Measurements from ENCODE around the gene RBM47.

The RBM47 gene

DNA sequence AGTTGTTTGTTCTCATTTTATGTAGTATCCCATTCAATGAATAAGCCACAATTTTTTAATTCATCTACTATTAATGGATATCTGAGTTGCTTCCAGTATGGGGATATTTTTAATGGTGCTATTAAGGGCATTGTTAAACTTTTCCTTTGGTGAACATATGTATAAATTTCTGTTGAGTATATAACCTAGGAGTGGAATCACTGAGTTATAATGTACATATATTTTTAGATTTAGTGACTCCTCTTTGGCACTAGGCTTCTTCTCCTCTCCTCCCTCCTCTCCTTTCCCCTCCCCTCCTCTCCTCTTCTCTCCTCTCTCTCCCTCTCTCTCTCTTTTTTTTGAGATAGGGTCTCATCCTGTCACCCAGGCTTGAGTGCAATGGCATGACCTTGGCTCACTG is 26.4 kb downstream of the RBM47 start:
- Histone ChIP-seq H3K4me2 (ENCODE audit: low read length) (no peak overlapping the region), H3K36me3 (ENCODE audit: insufficient read depth, low read length) (no peaks in the 10 kb centered on the region), H3K9ac (ENCODE audit: low read depth, low read length) (no peak overlapping the region), H3K4me3 (ENCODE audit: low read length) (no peak overlapping the region), H3K27me3 (ENCODE audit: control insufficient read depth, insufficient read depth, low read length) (no peaks in the 10 kb centered on the region), H3K9me3 (replicated peaks; ENCODE audit: low read length) (no peaks in the 10 kb centered on the region), H3K4me1 (ENCODE audit: control insufficient read depth, insufficient read depth, low read length) (no peaks in the 10 kb centered on the region)

DNA sequence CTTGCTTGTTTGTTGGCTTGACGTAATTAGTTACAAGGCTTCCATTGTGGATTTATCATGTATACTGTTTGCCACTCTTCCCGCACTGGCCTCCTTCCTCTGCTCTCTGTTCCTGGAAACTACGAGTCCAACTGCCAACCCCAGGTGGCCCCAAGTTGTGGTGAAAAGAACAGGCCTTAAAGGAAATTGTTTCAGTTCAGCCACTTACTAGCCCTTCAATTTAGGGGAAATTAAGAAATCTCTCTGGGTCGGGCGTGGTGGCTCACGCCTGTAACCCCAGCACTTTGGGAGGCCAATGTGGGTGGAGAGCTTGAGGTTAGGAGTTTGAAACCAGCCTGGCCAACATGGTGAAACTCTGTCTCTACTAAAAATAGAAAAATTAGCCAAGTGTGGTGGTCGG is 28.0 kb downstream of the RBM47 start:
- no peak overlapping the region for H3K9ac ChIP-seq (ENCODE audit: low read depth, low read length)

DNA sequence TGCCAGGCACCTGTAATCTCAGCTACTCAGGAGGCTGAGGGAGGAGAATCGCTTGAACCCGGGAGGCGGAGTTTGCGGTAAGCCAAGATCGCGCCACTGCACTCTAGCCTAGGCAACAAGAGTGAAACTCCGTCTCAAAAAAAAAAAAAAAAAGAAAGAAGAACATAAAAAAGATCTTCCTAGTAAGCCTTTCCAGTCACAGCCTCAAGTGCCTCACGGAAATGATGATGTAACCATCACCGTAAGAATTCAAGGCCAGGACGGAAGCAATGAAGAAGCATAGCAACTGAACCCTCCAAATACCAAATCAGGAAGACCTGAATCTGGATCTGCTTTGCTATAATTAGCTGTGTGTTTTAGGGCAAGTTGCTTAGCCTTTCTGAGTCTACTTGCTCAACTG is 28.8 kb downstream of the RBM47 start:
- no peaks in the 10 kb centered on the region for H3K27me3 ChIP-seq (ENCODE audit: control insufficient read depth, insufficient read depth, low read length)
- H3K36me3 ChIP-seq (ENCODE audit: insufficient read depth, low read length), result no peaks in the 10 kb centered on the region
- no peaks in the 10 kb centered on the region for H3K4me1 ChIP-seq (ENCODE audit: control insufficient read depth, insufficient read depth, low read length)
- no peak overlapping the region for H3K4me2 ChIP-seq (ENCODE audit: low read length)
- no peaks in the 10 kb centered on the region for H3K9me3 ChIP-seq (replicated peaks; ENCODE audit: low read length)
- no peak overlapping the region for H3K9ac ChIP-seq (ENCODE audit: low read depth, low read length)
- H3K4me3 ChIP-seq (ENCODE audit: low read length), result no peak overlapping the region

More for the DNA sequence above, 28.0 kb downstream of the RBM47 start:
- Histone ChIP-seq H3K4me3 (ENCODE audit: low read length) (no peak overlapping the region), H3K4me2 (ENCODE audit: low read length) (no peak overlapping the region), H3K9me3 (replicated peaks; ENCODE audit: low read length) (no peaks in the 10 kb centered on the region), H3K27me3 (ENCODE audit: control insufficient read depth, insufficient read depth, low read length) (no peaks in the 10 kb centered on the region), H3K36me3 (ENCODE audit: insufficient read depth, low read length) (no peaks in the 10 kb centered on the region), H3K4me1 (ENCODE audit: control insufficient read depth, insufficient read depth, low read length) (no peaks in the 10 kb centered on the region)

DNA sequence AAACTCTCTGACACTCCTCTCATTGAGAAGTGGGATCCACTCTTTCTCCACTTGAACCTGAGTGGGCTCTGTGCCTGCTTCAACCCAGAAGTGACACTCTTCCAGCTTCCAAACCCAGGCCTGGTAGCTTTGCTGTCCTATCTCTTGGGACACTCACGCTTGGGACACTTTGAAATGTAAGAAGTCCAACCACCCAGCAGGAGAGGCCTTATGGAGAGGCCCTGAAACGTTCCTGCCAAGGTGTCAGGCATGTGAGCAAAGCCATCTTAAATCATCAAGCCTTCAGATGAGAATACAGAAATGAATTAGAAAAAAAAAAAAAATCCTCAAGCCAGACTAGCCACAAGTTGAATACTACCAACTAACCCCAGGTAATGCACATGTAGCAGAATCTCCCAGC is 30.2 kb downstream of the RBM47 start:
- Histone ChIP-seq H3K27me3 (ENCODE audit: control insufficient read depth, insufficient read depth, low read length) (no peaks in the 10 kb centered on the region), H3K36me3 (ENCODE audit: insufficient read depth, low read length) (no peaks in the 10 kb centered on the region), H3K9me3 (replicated peaks; ENCODE audit: low read length) (no peaks in the 10 kb centered on the region), H3K4me3 (ENCODE audit: low read length) (no peak overlapping the region), H3K4me1 (ENCODE audit: control insufficient read depth, insufficient read depth, low read length) (peaks cover 6% of the 10 kb centered on the region), H3K9ac (ENCODE audit: low read depth, low read length) (no peak overlapping the region), H3K4me2 (ENCODE audit: low read length) (no peak overlapping the region)

DNA sequence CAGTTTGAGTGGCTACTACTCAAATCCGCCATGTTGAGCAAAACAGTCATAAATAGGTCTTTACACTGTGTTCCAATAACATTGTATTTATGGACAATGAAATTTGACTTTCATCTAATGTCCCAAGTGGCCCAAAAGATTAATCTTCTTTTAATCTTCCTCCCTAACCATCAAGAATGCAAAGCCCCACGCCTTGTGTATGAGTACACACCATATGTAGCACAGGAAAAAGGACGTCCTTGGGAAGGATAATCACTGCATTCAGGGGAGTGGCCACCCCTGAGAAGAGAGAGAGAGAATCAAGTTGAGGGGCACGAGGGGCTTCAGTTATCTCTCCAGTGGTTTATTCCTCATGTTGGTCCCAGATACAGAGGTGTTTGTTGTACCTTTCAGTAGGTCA is 33.1 kb downstream of the RBM47 start:
- H3K4me1 ChIP-seq (ENCODE audit: control insufficient read depth, insufficient read depth, low read length), result peaks cover 7% of the 10 kb centered on the region
- H3K9me3 ChIP-seq (replicated peaks; ENCODE audit: low read length), result no peaks in the 10 kb centered on the region
- no peaks in the 10 kb centered on the region for H3K27me3 ChIP-seq (ENCODE audit: control insufficient read depth, insufficient read depth, low read length)
- no peak overlapping the region for H3K4me2 ChIP-seq (ENCODE audit: low read length)
- H3K9ac ChIP-seq (ENCODE audit: low read depth, low read length), result no peak overlapping the region
- no peak overlapping the region for H3K4me3 ChIP-seq (ENCODE audit: low read length)
- no peaks in the 10 kb centered on the region for H3K36me3 ChIP-seq (ENCODE audit: insufficient read depth, low read length)

DNA sequence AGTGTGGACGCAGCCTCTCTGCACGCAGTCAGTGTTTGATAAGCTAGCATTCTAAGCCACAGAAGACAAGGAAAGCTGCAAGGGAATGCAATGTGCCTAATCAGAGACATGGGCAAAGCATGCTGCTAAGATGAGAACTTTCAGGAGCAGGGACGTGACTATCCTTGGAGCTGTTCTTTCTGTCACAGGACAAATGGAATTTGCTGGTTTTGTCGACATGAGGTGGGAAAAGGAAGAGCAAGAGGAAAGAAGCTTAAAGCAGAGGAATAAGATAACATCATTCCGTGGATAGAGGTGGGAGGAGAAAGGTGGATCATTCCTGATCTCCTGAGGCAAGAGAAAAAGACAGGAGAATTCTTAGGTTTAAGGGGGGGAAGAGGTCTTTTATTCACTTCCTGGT is 33.7 kb downstream of the RBM47 start:
- Histone ChIP-seq H3K27me3 (ENCODE audit: control insufficient read depth, insufficient read depth, low read length) (no peaks in the 10 kb centered on the region), H3K9ac (ENCODE audit: low read depth, low read length) (no peak overlapping the region), H3K36me3 (ENCODE audit: insufficient read depth, low read length) (no peaks in the 10 kb centered on the region), H3K4me1 (ENCODE audit: control insufficient read depth, insufficient read depth, low read length) (peaks cover 7% of the 10 kb centered on the region), H3K4me3 (ENCODE audit: low read length) (no peak overlapping the region), H3K4me2 (ENCODE audit: low read length) (no peak overlapping the region), H3K9me3 (replicated peaks; ENCODE audit: low read length) (no peaks in the 10 kb centered on the region)

DNA sequence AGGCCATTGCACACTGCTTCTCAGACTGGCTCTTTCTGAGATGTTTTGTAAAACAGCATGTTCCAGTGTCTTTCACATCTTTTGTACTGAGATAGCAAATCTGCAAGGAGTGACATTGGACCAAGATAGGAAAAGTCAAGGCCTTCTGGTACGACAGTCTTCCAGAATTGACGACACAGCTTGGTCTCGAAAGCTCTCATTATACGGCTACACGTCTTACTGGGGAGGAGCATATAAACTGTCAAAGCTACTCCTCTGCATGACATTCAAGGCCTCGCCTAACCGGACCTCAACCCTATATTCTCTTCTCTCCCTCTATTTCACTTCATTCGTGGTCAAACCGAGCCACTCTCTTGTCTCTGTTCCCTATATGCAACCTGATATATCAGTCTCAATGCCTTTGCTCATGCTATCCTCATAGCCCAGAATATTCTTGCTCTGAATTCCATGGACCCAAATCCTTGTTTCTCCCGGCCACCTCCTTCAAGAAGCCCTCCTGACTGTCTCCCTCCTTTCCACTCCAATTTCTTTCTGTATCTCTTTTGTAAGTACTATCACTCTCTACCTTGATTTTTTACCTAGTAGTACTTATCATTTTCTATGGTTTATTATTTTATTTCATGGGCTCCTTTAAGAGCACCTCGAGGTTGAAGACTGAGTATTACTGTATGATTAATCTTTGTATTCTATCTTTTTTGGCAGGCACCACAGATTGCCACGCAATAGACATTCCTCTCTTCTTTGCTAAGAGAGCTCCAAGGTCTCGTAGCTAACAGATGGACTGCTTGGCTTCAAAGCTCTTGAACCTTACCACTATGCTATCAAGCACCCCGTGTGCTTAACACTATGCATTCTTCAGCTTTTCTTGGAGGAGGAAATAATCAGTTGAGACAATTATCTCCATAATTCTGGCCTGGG is 35.1 kb downstream of the RBM47 start:
- H3K4me2 ChIP-seq (ENCODE audit: low read length), result no peak overlapping the region
- H3K9ac ChIP-seq (ENCODE audit: low read depth, low read length), result no peak overlapping the region
- no peak overlapping the region for H3K4me3 ChIP-seq (ENCODE audit: low read length)
- no peaks in the 10 kb centered on the region for H3K36me3 ChIP-seq (ENCODE audit: insufficient read depth, low read length)
- no peaks in the 10 kb centered on the region for H3K27me3 ChIP-seq (ENCODE audit: control insufficient read depth, insufficient read depth, low read length)
- H3K4me1 ChIP-seq (ENCODE audit: control insufficient read depth, insufficient read depth, low read length), result peaks cover 7% of the 10 kb centered on the region
- H3K9me3 ChIP-seq (replicated peaks; ENCODE audit: low read length), result no peaks in the 10 kb centered on the region

DNA sequence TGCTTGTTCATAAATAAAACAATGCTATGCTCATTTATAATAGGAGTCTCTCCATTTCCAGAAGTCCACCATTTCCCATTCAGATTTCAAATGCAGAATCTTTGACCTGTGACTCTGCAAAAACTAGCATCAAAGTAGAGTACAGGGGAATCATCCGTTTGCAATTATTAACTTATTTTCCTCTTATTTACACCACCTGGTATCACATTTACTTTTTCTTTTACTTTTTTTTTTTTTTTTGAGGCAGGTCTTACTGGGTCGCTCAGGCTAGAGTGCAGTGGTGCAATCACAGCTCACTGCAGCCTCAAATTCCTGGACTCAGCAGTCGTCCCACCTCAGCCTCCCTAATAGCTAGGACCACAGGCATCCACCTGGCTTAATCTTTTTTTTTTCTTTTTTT is 37.6 kb downstream of the RBM47 start:
- Histone ChIP-seq H3K4me2 (ENCODE audit: low read length) (no peak overlapping the region), H3K27me3 (ENCODE audit: control insufficient read depth, insufficient read depth, low read length) (no peaks in the 10 kb centered on the region), H3K4me3 (ENCODE audit: low read length) (no peak overlapping the region), H3K9me3 (replicated peaks; ENCODE audit: low read length) (no peaks in the 10 kb centered on the region), H3K36me3 (ENCODE audit: insufficient read depth, low read length) (no peaks in the 10 kb centered on the region), H3K4me1 (ENCODE audit: control insufficient read depth, insufficient read depth, low read length) (peaks cover 18% of the 10 kb centered on the region), H3K9ac (ENCODE audit: low read depth, low read length) (no peak overlapping the region)

DNA sequence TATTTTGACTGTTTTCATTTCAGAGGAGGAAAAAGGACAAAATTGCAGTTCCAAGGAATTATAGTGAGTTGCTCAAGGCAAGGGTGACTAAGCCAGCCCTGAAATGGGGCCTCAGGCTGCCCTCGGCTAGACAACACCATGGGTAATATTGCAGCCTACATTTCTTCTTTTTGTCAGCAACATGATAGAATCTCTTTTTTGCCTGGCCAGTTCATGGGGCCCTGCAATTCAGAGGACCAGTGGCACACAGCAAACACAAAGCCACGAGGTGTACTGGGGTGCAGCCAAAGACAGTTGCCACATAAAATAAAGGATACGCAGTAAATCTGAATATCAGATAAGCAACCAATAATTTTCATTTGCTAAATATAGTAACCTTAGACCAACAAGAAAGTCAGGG is 41.8 kb downstream of the RBM47 start:
- Histone ChIP-seq H3K4me2 (ENCODE audit: low read length) (no peak overlapping the region), H3K27me3 (ENCODE audit: control insufficient read depth, insufficient read depth, low read length) (peaks cover 11% of the 10 kb centered on the region), H3K4me1 (ENCODE audit: control insufficient read depth, insufficient read depth, low read length) (peaks cover 21% of the 10 kb centered on the region), H3K9me3 (replicated peaks; ENCODE audit: low read length) (no peaks in the 10 kb centered on the region), H3K4me3 (ENCODE audit: low read length) (no peak overlapping the region), H3K36me3 (ENCODE audit: insufficient read depth, low read length) (no peaks in the 10 kb centered on the region), H3K9ac (ENCODE audit: low read depth, low read length) (no peak overlapping the region)

DNA sequence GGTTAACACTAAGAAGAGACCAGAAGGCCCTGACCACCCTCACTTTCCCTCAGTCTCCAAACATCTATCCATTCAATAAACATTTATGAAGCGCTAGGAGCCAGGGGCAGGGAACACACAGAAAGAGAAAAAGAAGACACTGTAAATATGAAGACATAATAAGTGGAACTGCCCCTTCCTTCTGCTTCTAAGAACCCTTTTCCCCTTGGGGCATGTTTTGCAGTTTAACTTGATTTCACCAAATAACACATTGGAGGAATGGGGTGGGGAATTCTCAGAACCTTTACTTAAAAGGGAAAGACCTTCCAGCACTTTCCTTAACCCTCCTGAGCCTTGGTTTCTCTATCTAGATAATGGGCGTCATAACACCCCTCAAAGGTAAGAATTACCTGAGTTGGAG is 42.3 kb downstream of the RBM47 start:
- no peak overlapping the region for H3K4me3 ChIP-seq (ENCODE audit: low read length)
- H3K9ac ChIP-seq (ENCODE audit: low read depth, low read length), result no peak overlapping the region
- no peak overlapping the region for H3K4me2 ChIP-seq (ENCODE audit: low read length)
- H3K4me1 ChIP-seq (ENCODE audit: control insufficient read depth, insufficient read depth, low read length), result peaks cover 21% of the 10 kb centered on the region
- H3K27me3 ChIP-seq (ENCODE audit: control insufficient read depth, insufficient read depth, low read length), result peaks cover 11% of the 10 kb centered on the region
- no peaks in the 10 kb centered on the region for H3K9me3 ChIP-seq (replicated peaks; ENCODE audit: low read length)
- H3K36me3 ChIP-seq (ENCODE audit: insufficient read depth, low read length), result no peaks in the 10 kb centered on the region

DNA sequence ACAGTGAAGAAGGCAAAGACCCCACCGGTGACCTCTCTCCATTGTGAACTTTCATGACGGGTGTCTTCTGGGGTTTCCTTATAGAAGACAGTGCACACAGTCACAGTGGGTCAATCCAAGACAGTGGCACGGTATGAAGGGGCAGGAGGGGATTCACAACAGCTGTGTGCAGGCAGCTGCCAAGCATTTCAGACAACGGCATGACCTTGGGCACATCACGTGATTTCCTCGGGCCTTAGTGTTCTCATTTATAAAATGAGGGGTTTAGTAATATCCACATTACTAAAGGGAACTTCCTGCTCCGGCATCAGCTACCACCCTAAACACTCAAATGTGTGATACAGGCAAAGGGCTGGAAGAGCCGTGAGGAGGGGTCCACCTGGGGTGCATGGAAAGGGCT is 42.9 kb downstream of the RBM47 start:
- Histone ChIP-seq H3K9me3 (replicated peaks; ENCODE audit: low read length) (no peaks in the 10 kb centered on the region), H3K9ac (ENCODE audit: low read depth, low read length) (no peak overlapping the region), H3K4me2 (ENCODE audit: low read length) (no peak overlapping the region), H3K27me3 (ENCODE audit: control insufficient read depth, insufficient read depth, low read length) (peaks cover 11% of the 10 kb centered on the region), H3K4me3 (ENCODE audit: low read length) (no peak overlapping the region), H3K36me3 (ENCODE audit: insufficient read depth, low read length) (no peaks in the 10 kb centered on the region), H3K4me1 (ENCODE audit: control insufficient read depth, insufficient read depth, low read length) (peaks cover 21% of the 10 kb centered on the region)

DNA sequence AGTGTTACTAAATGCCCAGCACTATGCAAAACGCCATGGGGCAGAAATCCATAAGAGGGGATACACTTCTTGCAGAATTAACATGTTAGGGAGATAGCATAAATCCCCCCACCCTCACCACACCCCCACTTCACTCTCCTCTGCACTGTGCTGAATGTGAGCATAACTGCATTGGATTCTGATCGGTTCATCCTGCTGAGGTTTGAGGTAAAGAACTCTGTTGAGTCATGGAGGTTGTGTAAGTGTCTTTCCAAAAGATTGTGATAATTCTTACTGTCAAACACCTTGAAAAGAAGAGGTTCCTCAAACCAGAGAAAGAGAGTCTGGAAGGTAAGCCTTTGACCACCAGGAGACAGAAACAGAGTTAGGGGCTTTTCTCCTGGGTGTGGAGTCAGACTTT is 43.6 kb downstream of the RBM47 start:
- Histone ChIP-seq H3K4me2 (ENCODE audit: low read length) (no peak overlapping the region), H3K4me3 (ENCODE audit: low read length) (no peak overlapping the region), H3K9me3 (replicated peaks; ENCODE audit: low read length) (no peaks in the 10 kb centered on the region), H3K4me1 (ENCODE audit: control insufficient read depth, insufficient read depth, low read length) (peaks cover 21% of the 10 kb centered on the region), H3K9ac (ENCODE audit: low read depth, low read length) (no peak overlapping the region), H3K36me3 (ENCODE audit: insufficient read depth, low read length) (no peaks in the 10 kb centered on the region), H3K27me3 (ENCODE audit: control insufficient read depth, insufficient read depth, low read length) (peaks cover 11% of the 10 kb centered on the region)

Measured in skeletal muscle satellite cell (primary cell).